Adrenal gland (tissue), 12 donors: ENCODE data around the gene UBR3. TPM values are rescaled to one million over a fixed set of nuclear protein-coding genes. Genes with fewer than 3 reads are reported as not detected.

Source experiments
- DNase-seq, 7 donors: peaks; one replicate each; pipeline ENCODE4 v3.0.0-alpha.2; 2019 to 2020
- H3K27ac ChIP-seq, 5 donors: fragments of 200-600 bp; sonication (generic) in 4 of 5; 1 replicate in 3 of 5; 2 replicates in 2 of 5; pipeline versions ENCODE4 v1.5.1 to v1.8.0; 2016 to 2020; ENCODE audit warnings: mild to moderate bottlenecking in 1 of 5
- H3K27me3 ChIP-seq: fragments of 200-600 bp; 2 replicates; pipeline ENCODE4 v1.8.0; 2021
- H3K36me3 ChIP-seq, 2 donors: fragments of 200-600 bp; replicated peaks in 1 of 2; 1 replicate in 1 of 2; 2 replicates in 1 of 2; pipeline versions ENCODE4 v1.5.1 to v1.8.0; 2018 to 2022
- H3K4me1 ChIP-seq, 2 donors: fragments of 200-600 bp; replicated peaks in 1 of 2; 1 replicate in 1 of 2; 2 replicates in 1 of 2; pipeline versions ENCODE4 v1.5.1 to v1.8.0; 2018 to 2021
- H3K4me3 ChIP-seq, 4 donors: fragments of 200-600 bp; sonication (generic) in 3 of 4; one replicate each; pipeline ENCODE4 v1.5.1; 2016 to 2018
- H3K9me3 ChIP-seq, 3 donors: fragments of 200-600 bp; sonication (generic) in 1 of 3; replicated peaks in 1 of 3; 1 replicate in 2 of 3; 2 replicates in 1 of 3; pipeline versions ENCODE4 v1.5.1 to v1.8.0; 2016 to 2021
- CTCF ChIP-seq, 6 experiments: fragments of 450-650 bp in 4 of 6; fragments of 200-600 bp in 2 of 6; sonication (generic) in 1 of 6; IDR thresholded peaks; 1 replicate in 5 of 6; 2 replicates in 1 of 6; pipeline versions ENCODE4 v1.5.1 to v1.8.0; 2016 to 2021; ENCODE audit warnings: antibody characterized with exemption in 6 of 6, mild to moderate bottlenecking in 2 of 6, moderate library complexity in 1 of 6
- POLR2A ChIP-seq, 2 donors: fragments of 450-650 bp; IDR thresholded peaks; one replicate each; pipeline ENCODE4 v1.6.1; 2017; ENCODE audit warnings: antibody characterized with exemption in 2 of 2, mild to moderate bottlenecking in 2 of 2, moderate library complexity in 1 of 2
- WGBS, 4 donors: extraction: QIAGEN DNeasy Blood & Tissue Kit in 2 of 4; methylation state at CpG; one replicate each; pipeline versions ENCODE4 v1.1.5 to v1.1.7; 2013 to 2017; 5-methylcytosine and 5-hydroxymethylcytosine counted together
- intact Hi-C, 2 donors: fragments of 100-400 bp; cut with DNase I; formaldehyde crosslinking; loops; one replicate each; pipeline versions ENCODE4 v1.14.1 to v1.15.0; 2022 to 2023
- polyA plus RNA-seq, 3 donors: library from polyadenylated mRNA; stranded (reverse); fragments of 200-250 nt in 2 of 3; fragments of 350-450 nt in 1 of 3; fragmentation: Illumina TruSeq in 1 of 3; extraction: RNeasy Lipid Tissue Mini Kit (QIAGEN cat#74804) in 1 of 3; gene quantifications; one replicate each; pipeline ENCODE4 v1.2.3, GENCODE V29; 2013 to 2014
- total RNA-seq, 9 donors: library from RNA; depleted of rRNA in 4 of 9; stranded (reverse); fragments of >200 nt in 4 of 9; fragments of 120-200 nt in 1 of 9; fragmentation: NEBNext Ultra II Directional in 1 of 9; extraction: Animal tissue kit (Norgen Biotek cat#: 25700) in 1 of 9; gene quantifications; one replicate each; pipeline versions ENCODE4 v1.1.0 to v1.2.4, GENCODE V29; 2013 to 2023
- donor health status: healthy with polysubstance abuse.
- donor health status: Bipolar disorder and iron deficiency.
- donor health status: DM: yes; HTN: yes; CAD: no.
- donor health status: DM: no; HTN: no; CAD: no.
- donor health status: DM: no; HTN: no; CAD: no.
- donor health status: DM: yes; HTN: yes; CAD: no.

UBR3 gene
- total and polyA plus RNA-seq, 12 donors = 25.5 to 85.7 (median 62.8) TPM

DNA sequence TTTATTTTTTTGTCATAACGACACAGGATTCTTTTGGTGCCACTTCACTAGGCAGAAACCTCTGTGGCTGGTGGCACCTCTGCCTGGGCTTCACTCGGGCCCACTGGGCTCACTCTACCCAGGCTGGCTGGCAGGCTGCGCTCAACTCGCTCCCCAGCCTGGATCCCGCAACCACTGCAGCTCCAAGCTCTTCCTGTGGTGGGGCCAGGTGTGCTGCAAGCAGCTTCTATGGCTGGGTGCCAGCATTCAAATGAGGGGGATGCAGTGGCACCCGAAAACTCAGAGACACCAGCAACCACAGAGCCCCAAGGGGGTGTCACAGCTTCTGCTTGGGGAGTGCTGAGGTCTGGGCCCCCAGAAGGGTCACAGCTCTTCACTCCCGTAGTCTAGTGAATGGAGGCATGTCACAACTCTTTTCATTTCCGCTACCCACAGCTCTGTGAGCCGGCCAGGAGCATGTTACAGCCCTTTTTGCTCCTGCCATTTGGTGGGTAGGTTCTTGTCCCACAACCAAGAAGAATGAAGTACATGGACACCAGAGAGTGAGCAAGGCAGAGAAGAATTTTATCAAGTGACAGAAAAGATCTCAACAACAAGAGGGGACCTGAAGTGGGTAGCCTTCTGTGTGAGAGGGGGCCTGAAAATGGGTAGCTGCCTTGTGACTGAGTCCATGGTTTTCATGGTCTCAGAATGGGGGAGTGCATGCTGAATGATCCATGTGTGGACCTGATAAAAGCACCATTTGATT, 170.1 kb downstream of the UBR3 start:
- Histone ChIP-seq H3K4me1 (no peaks in the 10 kb centered on the region), H3K4me3 (no peak overlapping the region), H3K9me3 (peaks cover 0 to 2% (median 0%) of the 10 kb centered on the region in 3 donors), H3K36me3 (peaks cover 0 to 5% of the 10 kb centered on the region in 2 donors), H3K27ac (no peak overlapping the region), H3K27me3 (no peaks in the 10 kb centered on the region)
- WGBS, 4 donors = 93 to 100% (median 98%) methylated on average over 9 of the region's 9 CpGs
- intact Hi-C loops = no loop called here
- TF ChIP-seq CTCF (IDR thresholded peaks at IDR 0.05) (no peak), POLR2A (IDR thresholded peaks at IDR 0.05) (no peak)
- no peak for DNase-seq

- peaks cover 0 to 5% of the 10 kb centered on the region in 2 donors for H3K36me3 ChIP-seq
- no peaks in the 10 kb centered on the region for H3K4me1 ChIP-seq
- intact Hi-C loops = no loop called here
- DNase-seq = no peak
- no peak overlapping the region for H3K4me3 ChIP-seq
- 80 to 89% (median 85%) methylated on average over 4 of the region's 4 CpGs for WGBS, 4 donors
- no peak overlapping the region for H3K27ac ChIP-seq
- H3K27me3 ChIP-seq = no peaks in the 10 kb centered on the region
- TF ChIP-seq CTCF (IDR thresholded peaks at IDR 0.05) = no peak
- no peak for TF ChIP-seq POLR2A (IDR thresholded peaks at IDR 0.05)
- H3K9me3 ChIP-seq = peaks cover 0 to 2% (median 0%) of the 10 kb centered on the region in 3 donors
Observed at GRCh38 chr2:169999054-169999453, 171.8 kb downstream of the UBR3 start.

GRCh38 chr2:170002096-170002495, 174.8 kb downstream of the UBR3 start:
- Histone ChIP-seq H3K4me3 (no peak overlapping the region), H3K36me3 (peaks cover 0 to 5% of the 10 kb centered on the region in 2 donors), H3K4me1 (no peaks in the 10 kb centered on the region), H3K27ac (no peak overlapping the region), H3K27me3 (no peaks in the 10 kb centered on the region), H3K9me3 (peaks cover 0 to 2% (median 0%) of the 10 kb centered on the region in 3 donors)
- no peak for DNase-seq
- intact Hi-C loops = no loop called here
- WGBS, 4 donors = 73 to 96% (median 91%) methylated on average over 1 of the region's 1 CpG
- TF ChIP-seq POLR2A (IDR thresholded peaks at IDR 0.05) (no peak), CTCF (IDR thresholded peaks at IDR 0.05) (no peak)

GRCh38 chr2:170005702-170006101, 178.4 kb downstream of the UBR3 start:
- H3K4me1 ChIP-seq = no peaks in the 10 kb centered on the region
- H3K9me3 ChIP-seq = no peaks in the 10 kb centered on the region
- DNase-seq = no peak
- 71 to 82% (median 78%) methylated on average over 1 of the region's 1 CpG for WGBS, 4 donors
- TF ChIP-seq POLR2A (IDR thresholded peaks at IDR 0.05) (no peak), CTCF (IDR thresholded peaks at IDR 0.05) (peak in 1 of 6 experiments; percentile 12)
- no peak overlapping the region for H3K4me3 ChIP-seq
- intact Hi-C loops = no loop called here
- H3K27ac ChIP-seq = no peak overlapping the region
- H3K27me3 ChIP-seq = no peaks in the 10 kb centered on the region
- H3K36me3 ChIP-seq = peaks cover 0 to 5% of the 10 kb centered on the region in 2 donors
